HG03196 (cell line): ENCODE measurements around the gene IL31.

Experiments
- ATAC-seq: cut with Tn5 transposase; IDR thresholded peaks from one replicate; pipeline ENCODE4 v1.9.1; 2021; ENCODE audit not compliant: unreplicated experiment

Gene IL31

GRCh38 chr12:122158700-122159285, 15.2 kb downstream of the IL31 start:
- ATAC-seq, result no peak

GRCh38 chr12:122155705-122156104, 18.3 kb downstream of the IL31 start:
- no peak for ATAC-seq

DNA sequence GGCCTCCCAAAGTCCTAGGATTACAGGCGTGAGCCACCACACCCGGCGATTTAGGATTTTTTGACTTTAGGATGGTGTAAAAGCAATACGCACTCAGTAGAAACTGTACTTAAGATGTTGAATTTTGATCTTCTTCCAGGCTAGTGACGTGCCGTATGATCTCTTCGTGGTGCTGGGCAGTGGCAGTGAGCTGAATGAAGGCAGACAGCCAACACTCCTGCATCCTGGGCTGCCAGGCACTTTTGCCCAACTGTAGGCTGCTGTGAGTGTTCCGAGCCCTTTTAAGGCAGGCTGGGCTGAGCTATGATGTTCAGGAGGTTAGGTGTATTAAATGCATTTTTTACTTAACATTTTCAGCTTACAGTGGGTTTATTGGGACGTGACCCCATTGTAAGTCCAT, 21.3 kb downstream of the IL31 start:
- ATAC-seq, result no peak

DNA sequence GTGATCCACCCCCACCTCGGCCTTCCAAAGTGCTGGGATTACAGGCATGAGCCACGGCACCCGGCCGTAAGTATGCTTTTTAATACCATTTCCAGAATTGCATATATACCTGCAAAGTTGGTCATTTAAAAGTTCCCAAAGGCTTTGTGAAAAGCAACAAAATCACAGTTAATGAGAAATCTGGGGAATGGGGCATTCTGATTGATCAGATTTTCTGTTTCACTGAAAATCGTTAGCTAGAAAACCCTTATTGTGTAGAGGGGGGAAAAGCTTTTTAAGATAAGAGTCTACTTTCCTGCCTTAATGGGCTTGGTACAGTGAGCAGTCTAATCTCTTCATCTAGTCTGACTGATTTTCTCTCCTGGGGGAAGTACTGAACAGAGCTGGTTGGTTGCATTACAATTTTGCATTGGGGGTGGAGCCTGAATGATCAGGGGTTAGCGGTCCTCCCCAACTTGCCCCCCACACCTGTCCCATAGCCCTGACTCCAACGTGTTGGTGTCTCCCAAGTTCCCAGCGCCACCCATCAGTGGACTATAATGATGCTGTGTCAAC, 23.8 kb downstream of the IL31 start:
- no peak for ATAC-seq

- ATAC-seq, result no peak
These were observed 25.4 kb downstream of the IL31 start for GRCh38 chr12:122148657-122149056.

GRCh38 chr12:122147514-122148290, 26.3 kb downstream of the IL31 start:
- no peak for ATAC-seq

GRCh38 chr12:122145505-122146330, 28.3 kb downstream of the IL31 start:
- no peak for ATAC-seq

DNA sequence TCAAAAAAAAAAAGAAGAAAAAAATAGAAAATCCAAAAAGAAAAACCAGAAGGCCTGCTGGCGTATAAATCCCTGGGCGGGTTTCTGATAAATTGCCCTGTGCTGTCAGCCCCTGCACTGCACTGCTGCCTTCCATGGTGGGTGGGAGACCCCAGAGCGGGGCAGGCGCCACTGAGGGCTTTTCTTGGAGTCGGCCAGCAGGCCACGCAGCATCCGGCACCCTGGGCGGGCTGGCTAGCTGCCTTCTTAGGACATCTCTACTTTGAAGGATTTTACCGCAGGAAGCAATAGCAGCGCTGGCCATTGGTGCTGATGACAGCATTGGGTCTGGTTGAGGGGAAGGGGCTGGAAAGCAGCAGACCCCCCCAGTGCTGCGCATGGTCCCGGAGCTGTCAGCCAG, 29.1 kb downstream of the IL31 start:
- no peak for ATAC-seq

- no peak for ATAC-seq
These were observed 31.2 kb downstream of the IL31 start for GRCh38 chr12:122142857-122143256.

DNA sequence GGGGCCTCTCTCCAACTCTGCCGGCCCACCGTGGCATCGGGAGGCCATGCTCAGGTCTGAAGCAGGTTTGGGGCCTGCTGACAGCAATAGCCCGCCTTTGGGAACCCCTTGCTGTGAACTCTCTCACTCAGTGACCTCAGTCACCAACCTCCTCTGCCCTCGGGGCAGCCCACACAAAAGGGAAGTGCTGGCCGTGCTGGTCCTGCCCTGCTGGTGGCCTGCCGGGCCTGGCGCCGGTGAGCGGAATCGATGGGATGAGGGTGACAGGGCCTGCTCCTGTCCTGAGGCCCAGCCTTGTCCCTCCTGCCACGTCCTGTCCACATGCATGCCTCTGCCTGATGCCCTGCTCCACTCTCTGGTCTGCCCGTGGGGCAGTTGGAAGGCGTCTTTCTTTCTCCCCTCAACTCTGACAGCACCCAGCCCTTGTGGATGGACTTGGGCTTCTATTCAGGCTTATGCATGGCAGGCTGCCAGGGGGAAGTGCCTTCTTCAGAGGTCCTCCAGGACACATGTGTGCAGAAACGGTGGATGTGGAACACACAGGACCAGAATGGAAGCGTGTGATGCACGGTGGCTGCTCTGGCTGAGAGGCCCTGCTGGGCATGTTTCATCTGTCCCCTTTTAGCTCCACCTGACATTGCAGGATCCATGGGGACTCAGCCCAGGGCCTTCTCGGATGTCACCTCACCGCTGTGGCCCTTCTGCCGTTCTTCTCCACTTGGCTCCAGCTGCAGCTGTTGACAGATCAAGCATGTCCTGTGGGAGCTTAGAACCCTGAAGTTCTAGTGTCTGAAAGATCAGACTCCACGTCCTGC, 31.9 kb downstream of the IL31 start:
- ATAC-seq, result no peak

DNA sequence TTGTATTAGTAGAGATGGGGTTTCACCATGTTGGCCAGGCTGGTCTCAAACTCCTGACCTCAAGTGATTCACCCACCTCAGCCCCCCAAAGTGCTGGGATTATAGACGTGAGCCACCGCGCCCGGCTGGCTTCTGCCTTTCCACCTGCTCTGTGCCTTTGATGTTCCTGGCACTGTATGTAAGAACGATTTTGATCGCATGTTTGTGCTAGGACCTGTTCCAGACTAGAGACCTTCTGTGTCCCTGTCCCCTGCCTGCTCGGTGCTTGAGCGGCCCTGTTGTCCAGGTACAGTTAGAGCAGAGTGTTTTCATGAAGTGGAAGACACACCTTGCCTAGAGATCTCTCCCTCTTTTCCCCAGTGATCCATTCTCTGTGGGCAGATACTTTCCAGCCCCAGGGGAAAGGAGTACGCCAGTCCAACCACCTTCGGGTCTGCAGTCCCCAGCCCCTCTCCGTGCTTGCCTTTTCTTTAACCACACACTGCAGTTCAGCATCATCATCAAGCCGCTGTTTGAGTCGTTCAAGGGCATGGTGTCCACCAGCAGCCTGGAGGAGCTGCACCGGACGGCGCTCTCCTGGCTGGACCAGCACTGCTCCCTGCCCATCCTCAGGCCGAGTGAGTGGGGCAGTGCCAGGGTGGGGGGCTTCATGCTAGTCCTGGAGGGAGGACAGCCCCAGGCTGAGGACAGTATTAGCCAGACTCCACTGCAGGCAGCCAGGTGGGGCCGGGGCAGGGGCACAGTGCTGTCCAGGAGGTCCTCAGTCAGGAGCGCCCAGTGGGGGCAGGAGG, 33.4 kb downstream of the IL31 start:
- no peak for ATAC-seq

- ATAC-seq, result no peak
These were observed 34.1 kb downstream of the IL31 start for GRCh38 chr12:122139941-122140340.

DNA sequence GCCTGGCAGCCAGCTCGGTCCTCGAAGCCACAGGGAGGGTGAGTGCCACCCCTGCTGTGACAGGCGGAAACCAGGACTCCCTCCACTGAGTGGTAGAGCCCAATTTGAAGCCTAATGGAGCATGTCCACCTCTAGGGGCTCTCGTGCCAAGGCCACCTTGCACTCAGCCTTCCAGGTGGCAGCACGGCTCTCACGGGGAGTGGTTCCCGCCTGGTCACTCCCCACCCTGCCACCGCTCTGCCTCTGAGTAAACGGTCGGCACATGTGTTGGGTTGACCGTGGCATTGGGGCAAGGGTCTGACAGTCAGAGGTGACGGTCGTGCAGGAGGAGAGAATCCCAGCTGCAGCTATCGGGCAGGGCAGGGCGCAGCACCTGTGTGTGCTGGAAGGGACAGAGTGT, 34.8 kb downstream of the IL31 start:
- ATAC-seq, result no peak

GRCh38 chr12:122138616-122139015, 35.4 kb downstream of the IL31 start:
- no peak for ATAC-seq

GRCh38 chr12:122138181-122138580, 35.8 kb downstream of the IL31 start:
- no peak for ATAC-seq

DNA sequence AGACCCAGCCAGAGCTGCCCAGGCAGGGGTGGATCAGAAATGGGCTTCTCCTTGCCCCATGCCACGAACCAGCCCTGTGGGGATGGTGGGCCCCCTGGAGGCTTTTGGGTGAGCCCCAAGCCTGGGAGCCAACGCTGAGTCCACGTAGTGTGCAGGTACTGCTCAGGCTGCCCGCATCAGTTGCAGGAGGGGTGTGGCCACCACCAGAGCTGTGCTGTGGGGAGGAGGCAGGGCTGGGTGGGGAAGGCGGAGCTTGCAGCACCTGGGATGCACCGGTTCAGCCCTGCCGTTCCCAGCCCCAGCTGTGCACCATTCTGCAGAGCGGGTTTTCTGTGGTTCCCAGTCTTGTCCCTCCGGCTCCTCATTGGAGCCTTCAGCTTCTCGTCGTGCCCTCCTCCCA, 36.3 kb downstream of the IL31 start:
- no peak for ATAC-seq

GRCh38 chr12:122137229-122137628, 36.8 kb downstream of the IL31 start:
- ATAC-seq, result no peak

DNA sequence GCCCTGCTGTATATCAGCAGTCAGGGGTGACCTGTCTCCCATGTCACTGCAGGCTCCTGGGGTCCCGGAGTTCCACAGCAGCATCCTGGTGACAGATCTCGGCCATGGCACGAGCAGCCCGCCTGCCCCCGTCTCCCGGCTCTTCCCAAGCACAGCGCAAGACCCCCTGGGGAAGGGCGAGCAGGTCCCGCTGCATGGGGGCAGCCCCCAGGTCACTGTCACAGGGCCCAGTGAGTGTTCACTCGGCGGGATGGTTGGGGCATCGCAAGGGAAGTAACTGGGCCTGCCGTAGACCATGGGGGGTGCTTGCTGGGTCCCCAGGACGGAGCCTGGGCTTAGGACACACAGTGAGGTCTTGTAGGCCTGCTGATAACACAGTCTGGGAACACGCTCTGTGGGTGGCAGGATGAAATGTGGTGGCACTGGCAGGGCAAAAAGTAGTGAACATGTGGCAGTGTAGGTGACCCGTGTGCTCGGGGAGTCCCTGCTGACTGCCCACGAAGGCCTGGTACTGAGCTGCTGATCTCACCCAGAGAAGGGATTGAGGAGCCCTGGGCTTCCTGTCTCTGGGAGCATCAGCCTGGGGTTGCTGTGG, 38.5 kb downstream of the IL31 start:
- no peak for ATAC-seq

GRCh38 chr12:122133192-122133950, 40.6 kb downstream of the IL31 start:
- ATAC-seq, result no peak
